Left colon (tissue), 2 donors: ENCODE data around the gene EMC8. TPM values are rescaled to one million over a fixed set of nuclear protein-coding genes. Genes with fewer than 3 reads are reported as not detected.
"Not testable (repeated sequence)": the region's sequence is repeated elsewhere in the genome, so short reads cannot be mapped to it uniquely, and the experiment has no call there.

Source experiments
- ATAC-seq: fragments of 200-7000 bp; cut with Tn5 transposase; one replicate; pipeline ENCODE4 v1.9.1; 2020; ENCODE audit warnings: mild to moderate bottlenecking, moderate library complexity
- DNase-seq, 2 donors: peaks; one replicate each; pipeline ENCODE4 v3.0.0-alpha.2; 2020
- intact Hi-C, 2 donors: fragments of 100-400 bp; cut with DNase I in 1 of 2; cut with micrococcal nuclease in 1 of 2; formaldehyde crosslinking; loops; one replicate each; pipeline versions ENCODE4 v1.11.2 to v1.14.0; 2022; cut with DNase I, micrococcal nuclease
- long read RNA-seq: library from polyadenylated mRNA; unstranded; transcript quantifications from one replicate; pipeline ENCODE4 v2.0.0, GENCODE V29; 2021
- total RNA-seq, 2 donors: library from RNA; stranded (reverse); fragmentation: NEBNext Ultra II Directional; extraction: Animal tissue kit (Norgen Biotek cat#: 25700); gene quantifications; one replicate each; pipeline ENCODE4 v1.2.1, GENCODE V29; 2021
- donor health status: DM: no; HTN: no; CAD: no.
- donor health status: DM: yes; HTN: yes; CAD: no.

Gene EMC8
- 10 to 100 TPM; 31.2 to 31.3 TPM for total RNA-seq
- long read RNA-seq, transcript EMC8-201 (5 exons, 1,962 nt), result major isoform, 54 of 61 reads
- long read RNA-seq, partial matches to known transcripts, result 1 of 61 reads
- long read RNA-seq, other reads (novel, unspliced or antisense), result 2 of 61 reads

GRCh38 chr16:85799497-85800320 lies at the start of gene EMC8, which contains the start of gene COX4I1:
TSS of gene EMC8 (minus strand) at chr16:85799544. CDS start at chr16:85799295, 249 bp downstream.
TSS of gene COX4I1 (plus strand) at chr16:85799695. CDS start at chr16:85801206, 1,511 bp downstream.
- peak; percentile 92 for ATAC-seq
- intact Hi-C loops, result no loop called here

DNA sequence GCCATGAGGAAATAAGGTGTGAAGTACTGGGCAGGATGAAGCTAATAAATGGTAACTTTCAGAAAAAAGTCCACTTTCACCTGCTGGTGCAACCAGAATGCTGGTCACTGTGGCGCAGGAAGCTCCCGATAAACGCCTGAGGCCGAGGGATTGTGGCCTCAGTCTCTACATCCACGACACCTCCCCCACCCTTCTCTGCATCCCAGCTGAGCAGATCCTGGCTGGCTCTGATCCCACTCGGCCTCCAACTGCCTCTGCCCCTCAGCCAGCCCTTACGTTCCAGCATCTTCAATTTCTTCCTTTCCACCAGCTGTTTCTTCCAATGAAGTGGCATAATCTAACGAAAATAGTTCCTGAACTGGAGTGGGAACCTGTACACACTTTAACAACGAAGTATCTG lies 49.6 kb upstream of the EMC8 start:
- intact Hi-C loops, result no loop called here
- no peak for DNase-seq

More at GRCh38 chr16:85799497-85800320, at the start of gene EMC8, which contains the start of gene COX4I1:
- DNase-seq, result peak; percentile 96 to 98

DNA sequence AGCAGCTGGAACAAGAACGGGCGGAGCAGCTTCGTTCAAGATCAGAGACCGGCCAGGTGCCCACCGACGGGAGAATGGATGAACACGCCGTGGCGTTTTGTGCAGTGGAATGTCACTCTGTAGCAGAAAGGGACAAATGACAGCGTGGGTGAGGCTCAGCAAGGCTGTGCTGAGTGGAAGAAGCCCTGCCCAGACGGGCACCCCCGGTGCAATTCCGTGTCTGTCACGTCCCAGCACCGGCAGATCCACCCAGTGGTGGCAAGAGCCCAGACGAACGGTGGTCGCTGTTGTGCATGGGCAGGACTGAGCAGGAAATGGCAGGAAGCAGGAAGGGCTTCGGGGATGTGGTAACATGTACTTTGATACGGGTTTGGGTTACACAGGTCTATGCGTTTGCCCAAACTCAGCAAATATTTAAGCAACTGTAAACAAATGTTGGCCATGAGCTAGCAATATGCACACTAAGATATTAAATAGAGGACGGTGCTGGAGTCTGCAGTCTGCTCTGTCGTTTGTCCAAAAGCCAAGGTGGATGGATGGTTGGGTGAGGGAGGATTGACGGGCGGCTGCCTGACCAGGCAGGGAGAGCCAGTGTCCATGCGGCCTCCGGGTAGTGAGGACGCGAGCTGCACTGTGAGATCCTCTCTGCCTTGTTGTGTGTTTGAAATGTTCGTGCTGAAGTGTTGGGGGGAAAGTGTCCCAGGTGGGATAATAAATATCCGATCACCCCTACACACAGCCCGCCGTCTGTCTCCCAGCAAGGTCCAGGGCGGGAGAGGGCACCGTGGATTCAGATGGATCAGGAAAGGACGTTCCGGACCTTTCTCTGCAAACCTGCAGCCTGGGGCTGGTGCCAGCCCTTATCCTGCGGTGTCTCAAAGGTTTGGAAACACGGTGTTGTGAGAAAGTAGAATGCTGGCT lies 48.6 kb upstream of the EMC8 start:
- intact Hi-C loops, result no loop called here
- ATAC-seq, result peak; percentile 79
- DNase-seq, result no peak

More for the DNA sequence above, 49.6 kb upstream of the EMC8 start:
- ATAC-seq, result no peak

- intact Hi-C loops, result no loop called here
- ATAC-seq (no peak), DNase-seq (no peak)
Observed at GRCh38 chr16:85847036-85847435, 47.7 kb upstream of the EMC8 start.

- intact Hi-C loops, result no loop called here
- ATAC-seq, result no peak
- no peak for DNase-seq
Observed at GRCh38 chr16:85846461-85846860, 47.1 kb upstream of the EMC8 start.

- intact Hi-C loops, result no loop called here
- no peak for DNase-seq
- ATAC-seq, result no peak
Observed at GRCh38 chr16:85845266-85845665, 45.9 kb upstream of the EMC8 start.

GRCh38 chr16:85844786-85845185 lies 45.4 kb upstream of the EMC8 start:
- intact Hi-C loops, result no loop called here
- peak in 1 of 2 donors; percentile 52 for DNase-seq
- ATAC-seq, result peak; percentile 84

- ATAC-seq (no peak), DNase-seq (no peak)
- intact Hi-C loops, result no loop called here
Observed at GRCh38 chr16:85844169-85844481, 44.8 kb upstream of the EMC8 start.

DNA sequence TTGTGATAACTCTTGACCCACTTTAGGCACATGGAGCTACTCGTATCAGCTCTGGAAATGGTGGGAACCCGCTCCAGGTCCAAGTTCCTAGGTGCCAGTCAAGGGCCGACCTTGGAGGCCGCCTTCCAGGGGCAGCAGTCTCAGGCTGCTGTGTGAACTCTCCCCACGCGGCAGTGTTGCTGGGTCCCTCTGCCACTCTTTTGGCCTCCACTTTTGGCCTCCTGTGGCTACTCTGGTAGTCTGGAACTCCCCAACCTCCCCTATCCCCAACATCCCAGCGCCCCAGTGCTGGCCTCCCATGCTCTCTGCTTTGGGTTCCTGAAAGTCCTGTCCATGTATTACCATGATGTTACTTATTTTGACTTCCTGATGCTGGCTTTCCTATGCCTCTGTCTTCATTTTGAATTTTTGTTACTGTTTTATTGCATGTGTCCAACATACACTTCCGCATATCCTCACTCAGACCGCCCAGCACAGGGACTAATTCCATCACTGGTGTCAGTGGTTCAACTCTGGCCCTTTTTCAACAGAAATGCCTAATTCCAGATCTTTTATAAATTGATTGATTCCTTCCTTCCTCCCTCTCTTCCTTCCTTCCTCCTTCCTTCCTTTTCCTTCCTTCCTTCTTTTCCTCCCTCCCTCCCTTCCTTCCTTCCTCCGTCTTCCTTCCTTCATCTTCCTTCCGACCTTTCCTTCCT lies 44.3 kb upstream of the EMC8 start:
- intact Hi-C loops, result no loop called here
- ATAC-seq (no peak), DNase-seq (no peak)

DNA sequence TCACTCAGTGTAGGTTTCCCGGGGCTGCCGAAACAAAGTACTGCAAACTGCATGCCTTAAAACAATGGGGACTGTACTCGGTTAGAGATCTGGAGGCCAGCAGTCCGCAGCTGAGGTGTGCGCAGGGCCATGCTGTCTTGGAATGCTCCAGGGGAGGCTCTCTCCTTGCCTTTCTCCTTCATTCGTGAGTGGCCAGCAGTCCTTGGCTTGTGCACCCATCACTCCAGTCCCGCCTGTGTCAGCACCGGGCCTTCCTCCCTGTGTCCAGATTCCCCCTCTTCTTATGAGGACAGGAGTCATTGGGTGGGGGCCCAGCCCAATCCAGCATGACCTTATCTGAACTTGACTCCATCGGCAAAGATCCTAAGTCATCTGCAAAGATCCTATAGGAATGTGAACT lies 43.5 kb upstream of the EMC8 start:
- intact Hi-C loops, result no loop called here
- no peak for DNase-seq
- no peak for ATAC-seq

GRCh38 chr16:85842435-85842834 lies 43.1 kb upstream of the EMC8 start:
- intact Hi-C loops, result no loop called here
- no peak for DNase-seq
- no peak for ATAC-seq

DNA sequence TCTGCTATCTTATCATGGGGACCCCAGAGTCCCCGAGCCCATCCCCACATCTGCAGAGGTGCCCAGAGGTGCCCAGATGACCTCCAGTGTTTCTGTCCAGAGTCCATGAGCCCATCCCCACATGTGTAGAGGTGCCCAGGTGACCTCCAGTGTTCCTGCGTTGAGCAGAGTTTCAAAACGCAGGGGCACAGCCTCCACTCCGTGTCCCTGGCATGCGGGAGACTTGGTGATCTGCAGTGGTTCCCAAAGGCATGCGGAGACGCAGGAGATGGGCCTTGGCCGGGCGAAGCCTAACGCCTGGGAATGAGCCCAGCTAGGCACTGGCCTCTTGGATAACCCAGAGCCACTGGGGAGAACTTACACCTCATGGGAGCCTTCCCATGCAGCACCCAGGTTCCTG lies 41.5 kb upstream of the EMC8 start:
- ATAC-seq (no peak), DNase-seq (no peak)
- intact Hi-C loops, result no loop called here

- no peak for DNase-seq
- no peak for ATAC-seq
- intact Hi-C loops, result no loop called here
Observed at GRCh38 chr16:85840395-85840794, 41.1 kb upstream of the EMC8 start.

- intact Hi-C loops, result no loop called here
- ATAC-seq (no peak), DNase-seq (no peak)
Observed at GRCh38 chr16:85839681-85840240, 40.4 kb upstream of the EMC8 start.

DNA sequence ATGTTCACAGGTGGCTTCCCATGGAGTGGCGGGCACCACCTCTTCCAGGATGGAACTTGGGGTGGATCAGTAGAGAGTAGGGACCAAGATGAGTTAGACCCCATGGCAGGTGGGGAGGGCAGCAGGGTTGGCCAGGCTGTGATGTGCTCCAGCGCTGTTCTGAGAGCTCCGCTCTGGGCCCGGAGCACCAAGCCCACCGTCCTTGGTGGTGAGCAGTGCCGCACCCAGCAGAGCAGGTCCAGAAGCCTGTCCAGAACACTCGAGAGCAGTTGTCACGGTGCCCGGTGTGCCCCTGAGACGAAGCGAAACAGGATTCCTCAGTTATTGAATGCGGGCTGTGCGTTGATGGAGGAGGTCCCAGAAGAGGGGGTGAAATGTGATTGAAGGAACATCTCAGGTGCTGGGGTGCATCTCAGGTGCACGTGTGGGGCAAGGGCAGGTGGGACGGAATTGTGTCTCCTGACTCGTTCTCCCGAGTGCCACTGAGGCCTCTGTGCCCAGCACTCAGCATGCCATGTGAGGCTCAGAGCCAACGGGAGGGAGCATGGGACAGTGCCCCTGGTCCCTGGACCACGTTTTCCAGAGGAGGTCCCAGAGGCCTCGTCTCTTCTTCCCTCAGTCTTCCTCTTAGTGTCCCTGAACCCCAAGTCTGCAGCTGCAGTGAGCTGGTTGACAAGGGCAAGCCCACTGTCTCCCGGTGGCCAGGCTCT lies 39.7 kb upstream of the EMC8 start:
- intact Hi-C loops, result no loop called here
- no peak for DNase-seq
- no peak for ATAC-seq

GRCh38 chr16:85838381-85838780 lies 39.0 kb upstream of the EMC8 start:
- ATAC-seq (no peak), DNase-seq (no peak)
- intact Hi-C loops, result no loop called here

DNA sequence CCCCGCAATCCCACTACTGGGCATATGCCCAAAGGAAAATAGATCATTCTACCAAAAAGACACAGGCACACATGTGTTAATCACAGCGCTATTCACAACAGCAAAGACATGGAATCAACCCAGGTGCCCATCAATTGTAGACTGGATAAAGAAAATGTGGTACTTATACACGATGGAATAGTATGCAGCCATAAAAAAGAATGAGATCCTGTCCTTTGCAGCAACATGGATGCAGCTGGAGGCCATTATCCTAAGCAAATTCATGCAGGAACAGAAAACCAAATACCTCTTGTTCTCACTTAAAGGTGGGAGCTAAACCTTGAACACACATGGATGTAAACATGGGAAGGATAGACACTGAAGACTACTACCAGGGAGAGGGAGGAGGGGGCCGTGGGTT lies 38.3 kb upstream of the EMC8 start:
- intact Hi-C loops, DNase-seq, ATAC-seq: not testable (repeated sequence)
